K562 (cell line): Measurements from ENCODE around the gene KCTD21. TPM values are rescaled to one million over a fixed set of nuclear protein-coding genes. Genes with fewer than 3 reads are reported as not detected.

ENCODE experiments used
- ARNT ChIP-seq, 2 experiments: fragments of 450-650 bp; IDR thresholded peaks; 2 replicates each; pipeline ENCODE4 v1.6.1; 2016; ENCODE audit warnings: mild to moderate bottlenecking in 1 of 2
- BRD9 ChIP-seq: fragments of 450-650 bp; IDR thresholded peaks from 2 replicates; pipeline ENCODE4 v1.6.1; 2018; ENCODE audit warnings: low read depth; ENCODE audit not compliant: partially characterized antibody
- CAMTA2 ChIP-seq: fragments of 250-450 bp; sonication (Bioruptor Pico); conservative IDR thresholded peaks from 2 replicates; pipeline ENCODE4 v1.5.1; 2022
- CBFA2T2 ChIP-seq: fragments of 450-650 bp; conservative IDR thresholded peaks from 2 replicates; pipeline ENCODE4 v1.6.1; 2017; ENCODE audit warnings: mild to moderate bottlenecking
- CBX8 ChIP-seq: fragments of 200-600 bp; sonication (generic); IDR thresholded peaks from 2 replicates; pipeline ENCODE4 v1.6.1; 2012; ENCODE audit warnings: borderline replicate concordance, mixed run types, low read depth, mild to moderate bottlenecking, moderate library complexity, mixed read lengths, low read length, control low read depth, inconsistent platforms; ENCODE audit not compliant: poor library complexity, severe bottlenecking; ENCODE audit errors: extremely low read depth
- FOXK2 ChIP-seq, 2 experiments: fragments of 450-650 bp; IDR thresholded peaks in 1 of 2; conservative IDR thresholded peaks in 1 of 2; 2 replicates each; pipeline ENCODE4 v1.6.1; 2016; ENCODE audit warnings: low read depth in 2 of 2, mild to moderate bottlenecking in 1 of 2
- GMEB1 ChIP-seq: fragments of 250-450 bp; sonication (Bioruptor Pico); IDR thresholded peaks from 2 replicates; pipeline ENCODE4 v1.4.0; 2020; ENCODE audit warnings: mild to moderate bottlenecking
- KDM1A ChIP-seq, 2 experiments: fragments of 450-650 bp; IDR thresholded peaks; 2 replicates each; pipeline ENCODE4 v1.6.1; 2016; ENCODE audit warnings: mild to moderate bottlenecking in 2 of 2
- MCM3 ChIP-seq: fragments of 450-650 bp; IDR thresholded peaks from 2 replicates; pipeline ENCODE4 v1.6.1; 2016
- MTA2 ChIP-seq: fragments of 450-650 bp; IDR thresholded peaks from 2 replicates; pipeline ENCODE4 v1.6.1; 2016; ENCODE audit warnings: low read depth
- NCOA4 ChIP-seq: fragments of 450-650 bp; IDR thresholded peaks from 2 replicates; pipeline ENCODE4 v1.6.1; 2018; ENCODE audit warnings: mild to moderate bottlenecking; ENCODE audit not compliant: partially characterized antibody
- PKNOX1 ChIP-seq: fragments of 450-650 bp; IDR thresholded peaks from 2 replicates; pipeline ENCODE4 v1.6.1; 2016
- PRMT5 ChIP-seq: sonication (generic); formaldehyde crosslinking; IDR thresholded peaks from 2 replicates; pipeline ENCODE4 v1.5.0; 2020; ENCODE audit warnings: missing genetic modification reagents
- PURB ChIP-seq: sonication (generic); formaldehyde crosslinking; IDR thresholded peaks from 2 replicates; pipeline ENCODE4 v1.9.0; 2021; ENCODE audit warnings: low read depth, mild to moderate bottlenecking, missing genetic modification reagents
- RNF219 ChIP-seq: fragments of 250-450 bp; sonication (Bioruptor Pico); IDR thresholded peaks from 2 replicates; pipeline ENCODE4 v1.5.0; 2022; ENCODE audit warnings: mild to moderate bottlenecking
- SMARCC2 ChIP-seq: fragments of 450-650 bp; IDR thresholded peaks from 2 replicates; pipeline ENCODE4 v1.6.1; 2017; ENCODE audit warnings: antibody characterized with exemption, moderate library complexity, mild to moderate bottlenecking, low read depth
- TBL1XR1 ChIP-seq, 2 experiments: IDR thresholded peaks; 2 replicates each; pipeline ENCODE4 v1.6.1; 2012; ENCODE audit warnings: improper control_type of control experiment in 2 of 2, low read length in 2 of 2, mild to moderate bottlenecking in 1 of 2
- TEAD2 ChIP-seq: fragments of 450-650 bp; IDR thresholded peaks from 2 replicates; pipeline ENCODE4 v1.6.1; 2016; ENCODE audit warnings: missing genetic modification characterization, control low read depth, missing compliant biosample characterization
- TOE1 ChIP-seq, 2 experiments: fragments of 450-650 bp in 1 of 2; sonication (generic) in 1 of 2; formaldehyde crosslinking in 1 of 2; IDR thresholded peaks; 2 replicates each; pipeline versions ENCODE4 v1.7.1 to v1.8.0; 2016 to 2022; ENCODE audit warnings: borderline replicate concordance in 2 of 2, mild to moderate bottlenecking in 2 of 2, antibody characterized with exemption in 1 of 2, inconsistent platforms in 1 of 2, low read depth in 1 of 2, missing genetic modification reagents in 1 of 2, moderate library complexity in 1 of 2
- ZBTB9 ChIP-seq: fragments of 450-650 bp; formaldehyde crosslinking; IDR thresholded peaks from 2 replicates; pipeline ENCODE4 v1.4.0; 2020; ENCODE audit warnings: mild to moderate bottlenecking, moderate library complexity
- ZNF3 ChIP-seq: fragments of 250-450 bp; sonication (Bioruptor Pico); IDR thresholded peaks from 2 replicates; pipeline ENCODE4 v1.5.0; 2021; ENCODE audit warnings: mild to moderate bottlenecking, moderate library complexity
- ZNF830 ChIP-seq: fragments of 250-450 bp; sonication (Bioruptor Pico); IDR thresholded peaks from 2 replicates; pipeline ENCODE4 v1.5.0; 2021; ENCODE audit warnings: mild to moderate bottlenecking
- ZSCAN29 ChIP-seq: fragments of 450-650 bp; IDR thresholded peaks from 2 replicates; pipeline ENCODE4 v1.6.1; 2017
- polyA plus RNA-seq, 8 experiments: library from polyadenylated mRNA; depleted of rRNA in 4 of 8; stranded (reverse) in 5 of 8; unstranded in 3 of 8; fragments of >200 nt; fragmentation: Nextera tagmentation in 2 of 8; fragmentation: Illumina TruSeq in 1 of 8; extraction: Ambion mirVana in 2 of 8; extraction: Trizol in 1 of 8; gene quantifications; 2 replicates each; pipeline versions ENCODE4 v1.2.1 to v1.2.3, GENCODE V29; 2011 to 2014; ENCODE audit warnings: inconsistent platforms in 1 of 8, missing spikeins in 1 of 8
- total RNA-seq, 7 experiments: library from RNA; depleted of rRNA in 6 of 7; stranded (reverse); fragments of >200 nt in 6 of 7; fragmentation: Illumina TruSeq in 2 of 7; extraction: Trizol in 2 of 7; gene quantifications; 2 replicates each; pipeline versions ENCODE4 v1.2.1 to v1.2.3, GENCODE V29; 2011 to 2021; ENCODE audit warnings: low replicate concordance in 1 of 7

The KCTD21 gene
- total and polyA plus RNA-seq, 9 of the 15 experiments (the other 6 are each of a cell fraction or from before 2014, with no cell fraction given), result 0.34 to 5.4 (median 1.9) TPM

- TF ChIP-seq ZBTB9, result peak; percentile 71
- no peak for TF ChIP-seq CBFA2T2
- TF ChIP-seq ZNF3, result no peak
- TF ChIP-seq ZNF830 (CRISPR knock-in tag), result no peak
- no peak for TF ChIP-seq PURB (CRISPR knock-in tag)
- no peak for TF ChIP-seq RNF219
- TF ChIP-seq FOXK2 (conservative IDR thresholded peaks at IDR 0.05 in 1 of 2, IDR thresholded peaks at IDR 0.05 in 1 of 2; ENCODE audit: low read depth in 2 of 2), result no peak
- TF ChIP-seq ZSCAN29, result no peak
- 0 out of 4 replicates have a peak, but pooled peaks of 1 of the 2 experiments have one; percentile 25 for TF ChIP-seq ARNT (IDR thresholded peaks at IDR 0.05)
- no peak for TF ChIP-seq TBL1XR1 (IDR thresholded peaks at IDR 0.05; ENCODE audit: low read length in 2 of 2)
- no peak for TF ChIP-seq TEAD2
- TF ChIP-seq SMARCC2, result no peak
- TF ChIP-seq MTA2, result no peak
- TF ChIP-seq BRD9, result peak; percentile 61
- TF ChIP-seq CAMTA2, result no peak
- TF ChIP-seq NCOA4, result peak; percentile 89
- peak; percentile 55; the same call in 1 of the 2 replicates for TF ChIP-seq GMEB1 (CRISPR knock-in tag)
- no peak for TF ChIP-seq CBX8
- TF ChIP-seq KDM1A (IDR thresholded peaks at IDR 0.05), result peak; percentile 98 to 100
- peak; percentile 91 for TF ChIP-seq PKNOX1
- TF ChIP-seq PRMT5, result no peak
- TF ChIP-seq MCM3, result no peak
- peak; percentile 94 for TF ChIP-seq TOE1 (IDR thresholded peaks at IDR 0.05; ENCODE audit: borderline replicate concordance)
- TF ChIP-seq TOE1 (CRISPR knock-in tag; IDR thresholded peaks at IDR 0.05; ENCODE audit: borderline replicate concordance, low read depth), result no peak
These were observed at the start of gene KCTD21, which contains the start of gene USP35 (continued) for GRCh38 chr11:78188286-78189173.
